Activated CD4-positive, alpha-beta memory T cell treated with anti-CD3 and anti-CD28 coated beads for 36 hours (primary cell): ENCODE results near the gene IL4I1. TPM values are rescaled to one million over a fixed set of nuclear protein-coding genes. Genes with fewer than 3 reads are reported as not detected.

Source experiments
- CTCF ChIA-PET: fragments of 350-600 bp; sonication (Branson Sonifier 250); formaldehyde crosslinking; loops from one replicate; lab custom pipeline; 2021; ENCODE audit warnings: antibody characterized with exemption, inconsistent platforms; lab: Charles Lee
- POLR2A ChIA-PET: fragments of 350-600 bp; sonication (Branson Sonifier 250); formaldehyde crosslinking; loops from one replicate; lab custom pipeline; 2021; ENCODE audit warnings: antibody characterized with exemption; lab: Charles Lee
- DNase-seq: peaks from one replicate; pipeline ENCODE4 v3.0.0-alpha.2; 2020
- H3K27ac Mint-ChIP-seq: one replicate; pipeline ENCODE4 v1.8.0; 2021; ENCODE audit warnings: mixed read lengths
- H3K27me3 Mint-ChIP-seq: one replicate; pipeline ENCODE4 v1.8.0; 2021; ENCODE audit warnings: mixed read lengths
- H3K36me3 Mint-ChIP-seq: one replicate; pipeline ENCODE4 v1.8.0; 2021; ENCODE audit warnings: mixed read lengths
- H3K4me1 Mint-ChIP-seq: one replicate; pipeline ENCODE4 v1.8.0; 2021; ENCODE audit warnings: low read depth, mixed read lengths
- H3K4me3 Mint-ChIP-seq: one replicate; pipeline ENCODE4 v1.8.0; 2021; ENCODE audit warnings: mild to moderate bottlenecking, mixed read lengths
- H3K9me3 Mint-ChIP-seq: one replicate; pipeline ENCODE4 v1.8.0; 2021; ENCODE audit warnings: mixed read lengths
- intact Hi-C: fragments of 100-400 bp; cut with micrococcal nuclease; formaldehyde crosslinking; loops from one replicate; pipeline ENCODE4 v1.15.1; 2023
- total RNA-seq, 2 experiments: library from RNA; stranded (reverse); gene quantifications; one replicate each; pipeline ENCODE4 v1.2.3, GENCODE V29; 2021

Gene IL4I1
- total RNA-seq, 2 experiments from 2014 or later, result 108 to 111 TPM

- no peak overlapping the region for H3K4me3 Mint-ChIP-seq
- H3K36me3 Mint-ChIP-seq, result peaks cover 32% of the 10 kb centered on the region
- peaks cover 7% of the 10 kb centered on the region for H3K4me1 Mint-ChIP-seq
- H3K9me3 Mint-ChIP-seq, result no peaks in the 10 kb centered on the region
- intact Hi-C loops, result no loop called here
- ChIA-PET POLR2A (interaction anchor here (1.0 to 1.8 kb wide), 3 partner anchors 11 to 19 kb away, joined by 3 to 4 read pairs (median 4); partner anchors contain the start of genes AKT1S1 and TBC1D17), CTCF (interaction anchor here (0.8 to 1.5 kb wide), 2 partner anchors 10 to 11 kb away, joined by 3 to 4 read pairs; no protein-coding TSS in a partner anchor)
- no peak for DNase-seq
- no peaks in the 10 kb centered on the region for H3K27me3 Mint-ChIP-seq
- H3K27ac Mint-ChIP-seq, result no peak overlapping the region
Observed at GRCh38 chr19:49858088-49858985, 38.4 kb downstream of the IL4I1 start.

GRCh38 chr19:49857838-49858087 lies 38.9 kb downstream of the IL4I1 start:
- no peaks in the 10 kb centered on the region for H3K27me3 Mint-ChIP-seq
- H3K4me1 Mint-ChIP-seq, result peaks cover 7% of the 10 kb centered on the region
- no peak overlapping the region for H3K4me3 Mint-ChIP-seq
- DNase-seq, result no peak
- intact Hi-C loops, result no loop called here
- ChIA-PET CTCF (interaction anchor here (0.8 to 1.5 kb wide), 2 partner anchors 11 to 12 kb away, joined by 3 to 4 read pairs; no protein-coding TSS in a partner anchor), POLR2A (interaction anchor here (1.0 to 1.3 kb wide), 2 partner anchors 18 to 20 kb away, joined by 3 to 4 read pairs; partner anchors contain the start of genes AKT1S1 and TBC1D17)
- H3K9me3 Mint-ChIP-seq, result no peaks in the 10 kb centered on the region
- H3K36me3 Mint-ChIP-seq, result peaks cover 29% of the 10 kb centered on the region
- H3K27ac Mint-ChIP-seq, result no peak overlapping the region

- intact Hi-C loops, result no loop called here
- Mint-ChIP-seq H3K4me1 (peaks cover 12% of the 10 kb centered on the region), H3K36me3 (peaks cover 29% of the 10 kb centered on the region), H3K27me3 (no peaks in the 10 kb centered on the region), H3K9me3 (no peaks in the 10 kb centered on the region), H3K4me3 (no peak overlapping the region), H3K27ac (no peak overlapping the region)
- ChIA-PET POLR2A (interaction anchor here (1.0 to 1.3 kb wide), 2 partner anchors 19 to 20 kb away, joined by 3 to 4 read pairs; partner anchors contain the start of genes AKT1S1 and TBC1D17), CTCF (interaction anchor here (0.6 to 1.5 kb wide), 2 partner anchors 12 to 138 kb away, joined by 3 read pairs; no protein-coding TSS in a partner anchor)
- DNase-seq, result no peak
Observed at GRCh38 chr19:49857061-49857837, 39.4 kb downstream of the IL4I1 start.

GRCh38 chr19:49856574-49857021 lies 40.1 kb downstream of the IL4I1 start:
- H3K4me3 Mint-ChIP-seq, result no peak overlapping the region
- ChIA-PET POLR2A (no interaction called here), CTCF (interaction anchor here (0.6 kb wide), 1 partner anchor 138 kb away, joined by 3 read pairs; no protein-coding TSS in a partner anchor)
- H3K27ac Mint-ChIP-seq, result no peak overlapping the region
- no peaks in the 10 kb centered on the region for H3K27me3 Mint-ChIP-seq
- H3K4me1 Mint-ChIP-seq, result peaks cover 15% of the 10 kb centered on the region
- no peaks in the 10 kb centered on the region for H3K9me3 Mint-ChIP-seq
- DNase-seq, result no peak
- peaks cover 25% of the 10 kb centered on the region for H3K36me3 Mint-ChIP-seq
- intact Hi-C loops, result no loop called here

- POLR2A ChIA-PET, result no interaction called here
- peaks cover 15% of the 10 kb centered on the region for H3K4me1 Mint-ChIP-seq
- H3K4me3 Mint-ChIP-seq, result no peak overlapping the region
- intact Hi-C loops, result no loop called here
- H3K9me3 Mint-ChIP-seq, result no peaks in the 10 kb centered on the region
- no peaks in the 10 kb centered on the region for H3K27me3 Mint-ChIP-seq
- H3K36me3 Mint-ChIP-seq, result peaks cover 21% of the 10 kb centered on the region
- CTCF ChIA-PET, result no interaction called here
- H3K27ac Mint-ChIP-seq, result peak overlapping the region; percentile 43
- DNase-seq, result no peak
Observed at GRCh38 chr19:49855676-49856573, 40.8 kb downstream of the IL4I1 start.

GRCh38 chr19:49855277-49855675 lies 41.4 kb downstream of the IL4I1 start:
- CTCF ChIA-PET, result no interaction called here
- peaks cover 16% of the 10 kb centered on the region for H3K4me1 Mint-ChIP-seq
- H3K27ac Mint-ChIP-seq, result peak overlapping the region; percentile 43
- H3K4me3 Mint-ChIP-seq, result no peak overlapping the region
- H3K36me3 Mint-ChIP-seq, result peaks cover 15% of the 10 kb centered on the region
- H3K27me3 Mint-ChIP-seq, result no peaks in the 10 kb centered on the region
- POLR2A ChIA-PET, result no interaction called here
- intact Hi-C loops, result no loop called here
- no peaks in the 10 kb centered on the region for H3K9me3 Mint-ChIP-seq
- DNase-seq, result no peak

- CTCF ChIA-PET, result interaction anchor here (0.8 kb wide), 1 partner anchor 11 kb away, joined by 3 read pairs; no protein-coding TSS in a partner anchor
- DNase-seq, result no peak
Observed at GRCh38 chr19:49854378-49855263, 42.1 kb downstream of the IL4I1 start.

GRCh38 chr19:49853852-49854377 lies 42.8 kb downstream of the IL4I1 start:
- Mint-ChIP-seq H3K27me3 (no peaks in the 10 kb centered on the region), H3K36me3 (peaks cover 14% of the 10 kb centered on the region), H3K9me3 (peaks cover 11% of the 10 kb centered on the region), H3K4me3 (no peak overlapping the region), H3K27ac (no peak overlapping the region), H3K4me1 (peaks cover 27% of the 10 kb centered on the region)
- POLR2A ChIA-PET, result interaction anchor here (0.6 to 1.1 kb wide), 4 partner anchors 9 to 22 kb away, joined by 3 to 4 read pairs (median 3); no protein-coding TSS in a partner anchor
- no peak for DNase-seq
- intact Hi-C loops, result no loop called here
- CTCF ChIA-PET, result interaction anchor here (0.8 kb wide), 1 partner anchor 11 kb away, joined by 3 read pairs; no protein-coding TSS in a partner anchor

More at GRCh38 chr19:49854378-49855263, 42.1 kb downstream of the IL4I1 start:
- H3K27me3 Mint-ChIP-seq, result no peaks in the 10 kb centered on the region
- intact Hi-C loops, result no loop called here
- peaks cover 6% of the 10 kb centered on the region for H3K9me3 Mint-ChIP-seq
- POLR2A ChIA-PET, result interaction anchor here (1.1 kb wide), 1 partner anchor 12 kb away, joined by 4 read pairs; no protein-coding TSS in a partner anchor
- H3K4me3 Mint-ChIP-seq, result no peak overlapping the region
- H3K36me3 Mint-ChIP-seq, result peaks cover 12% of the 10 kb centered on the region
- H3K27ac Mint-ChIP-seq, result no peak overlapping the region
- peaks cover 23% of the 10 kb centered on the region for H3K4me1 Mint-ChIP-seq

- H3K9me3 Mint-ChIP-seq, result peaks cover 13% of the 10 kb centered on the region
- ChIA-PET POLR2A (interaction anchor here (0.9 kb wide), 1 partner anchor 23 kb away, joined by 3 read pairs; no protein-coding TSS in a partner anchor), CTCF (interaction anchor here (0.6 kb wide), 1 partner anchor 168 kb away, joined by 3 read pairs; no protein-coding TSS in a partner anchor)
- peak overlapping the region; percentile 67 for H3K4me3 Mint-ChIP-seq
- H3K36me3 Mint-ChIP-seq, result peaks cover 8% of the 10 kb centered on the region
- peaks cover 38% of the 10 kb centered on the region for H3K4me1 Mint-ChIP-seq
- intact Hi-C loops, result no loop called here
- H3K27me3 Mint-ChIP-seq, result no peaks in the 10 kb centered on the region
- DNase-seq, result no peak
- no peak overlapping the region for H3K27ac Mint-ChIP-seq
Observed at GRCh38 chr19:49852631-49853126, 44.0 kb downstream of the IL4I1 start.
